Stimulated activated CD4-positive, alpha-beta T cell treated with anti-CD3 and anti-CD28 coated beads, TNF-alpha, amount 100 ng/mL, for 1 hour (primary cell): ENCODE measurements around the gene KDM2B.
"Not testable (repeated sequence)": the region's sequence is repeated elsewhere in the genome, so short reads cannot be mapped to it uniquely, and the experiment has no call there.

Experiments
- DNase-seq, 3 donors: peaks; one replicate each; pipeline ENCODE4 v3.0.0-alpha.2; 2020; ENCODE audit warnings: low read depth in 3 of 3, low spot score in 1 of 3

Gene KDM2B

DNA sequence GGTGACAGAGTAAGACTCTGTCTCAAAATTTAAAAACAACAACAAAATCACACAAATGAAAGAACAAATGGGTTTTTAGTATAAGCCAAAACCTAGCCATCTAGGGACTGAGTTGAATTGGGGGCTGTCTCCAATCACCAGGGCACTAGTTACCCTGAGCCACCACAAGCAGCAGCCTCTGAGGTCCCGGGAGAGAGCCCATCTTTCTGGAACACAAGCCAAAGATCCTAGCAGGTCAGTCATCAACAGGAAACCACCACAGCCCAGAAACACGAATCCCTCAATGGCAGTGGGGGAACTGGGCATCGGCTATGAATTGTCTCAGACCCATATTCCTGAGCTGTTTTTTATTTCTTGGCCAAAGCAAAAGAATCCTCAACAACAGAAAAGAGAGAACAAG is 75.3 kb downstream of the KDM2B start:
- DNase-seq: no peak

DNA sequence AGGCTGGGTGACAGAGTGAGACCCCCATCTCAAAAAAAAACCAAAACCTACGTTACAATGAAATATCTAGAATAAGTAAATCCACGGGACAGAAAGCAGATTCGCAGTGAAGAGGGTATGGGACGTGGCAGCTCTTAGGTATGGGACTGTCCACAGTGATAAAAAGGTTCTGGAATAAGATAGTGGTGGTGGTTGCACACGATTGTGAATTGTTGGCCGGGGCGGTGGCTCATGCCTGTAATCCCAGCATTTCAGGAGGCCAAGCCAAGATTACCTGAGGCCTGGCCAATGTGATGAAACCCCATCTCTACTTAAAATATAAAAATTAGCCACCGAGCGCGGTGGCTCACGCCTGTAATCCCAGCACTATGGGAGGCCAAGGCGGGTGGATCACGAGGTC is 76.3 kb downstream of the KDM2B start:
- DNase-seq: no peak

DNA sequence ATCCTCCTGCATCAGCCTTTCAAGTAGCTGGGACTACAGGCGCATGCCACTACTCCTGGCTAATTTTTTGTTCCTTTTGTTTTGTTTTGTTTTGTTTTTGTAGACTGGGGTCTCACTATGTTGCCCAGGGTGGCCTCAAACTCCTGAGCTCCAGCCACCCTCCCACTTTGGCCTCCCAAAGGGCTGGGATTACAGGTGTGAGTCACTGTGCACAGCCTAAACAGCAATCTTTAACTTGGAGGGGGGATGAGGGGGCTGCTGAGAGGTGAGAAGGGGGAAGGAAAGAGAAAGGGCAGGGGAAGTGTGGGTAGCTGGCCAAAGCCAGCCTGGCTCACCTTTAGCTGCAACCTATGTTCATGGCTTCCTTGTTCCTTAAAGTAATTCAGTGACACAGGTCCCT is 77.4 kb downstream of the KDM2B start:
- DNase-seq: no peak

DNA sequence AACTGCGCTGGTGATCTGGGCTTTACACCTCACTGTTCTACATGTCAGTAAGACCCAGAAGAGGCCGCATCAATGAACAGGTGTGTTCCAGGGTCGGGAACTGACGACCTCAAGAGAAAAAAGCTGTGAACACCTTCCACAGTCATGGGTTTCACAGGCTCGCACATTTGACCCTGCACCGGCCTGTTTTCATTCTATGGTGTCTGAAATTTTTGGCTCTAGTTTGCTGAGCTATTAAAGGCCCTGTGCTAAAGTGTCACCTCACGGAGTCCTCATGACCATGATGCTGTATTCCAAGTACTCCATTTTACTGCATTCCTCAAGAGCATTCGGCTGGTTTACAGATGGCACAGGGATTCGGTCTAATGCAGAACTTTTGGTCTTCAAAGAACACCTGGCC is 78.9 kb downstream of the KDM2B start:
- DNase-seq: no peak

DNA sequence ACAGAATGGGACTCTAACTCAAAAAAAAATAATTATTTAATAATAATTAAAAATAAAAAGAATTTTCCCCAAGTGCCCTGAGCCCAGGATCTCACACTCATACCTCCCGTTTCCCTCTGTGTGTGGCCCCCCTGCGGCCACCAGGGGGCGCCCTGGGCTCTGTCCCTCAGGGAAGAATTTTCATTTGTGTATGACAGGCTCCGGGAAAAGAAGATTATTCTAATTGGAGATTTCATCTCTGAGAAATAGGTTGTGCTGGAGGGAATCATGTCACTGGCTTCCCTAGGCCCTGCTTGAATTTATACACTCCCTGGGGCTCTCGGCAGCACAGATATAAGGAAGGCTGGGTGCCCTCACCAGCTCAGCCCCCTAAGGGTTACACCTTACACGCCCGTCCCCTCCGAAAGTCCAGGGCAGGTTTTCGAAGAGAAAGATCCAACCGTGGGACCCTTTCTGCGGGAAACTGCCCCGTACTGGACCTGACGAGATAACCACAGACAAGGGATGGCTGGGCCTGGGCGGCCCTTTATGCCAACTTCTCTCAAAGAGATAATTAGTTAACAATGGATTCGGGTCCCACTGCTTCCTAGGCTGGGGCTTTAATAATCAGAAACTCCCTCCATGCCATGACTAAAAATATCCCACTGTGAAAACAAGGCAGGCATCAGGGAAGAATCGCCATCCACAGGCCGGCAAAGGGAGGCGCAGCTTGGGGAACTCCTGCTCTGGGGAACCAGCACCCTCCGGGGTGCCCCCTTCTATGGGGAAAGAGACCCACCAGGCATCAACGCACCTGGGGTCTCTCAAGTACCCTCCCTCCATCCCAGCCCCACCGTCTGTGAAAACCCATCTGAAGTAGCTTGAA is 80.7 kb downstream of the KDM2B start:
- peak; percentile 45 to 70 (median 51) for DNase-seq

DNA sequence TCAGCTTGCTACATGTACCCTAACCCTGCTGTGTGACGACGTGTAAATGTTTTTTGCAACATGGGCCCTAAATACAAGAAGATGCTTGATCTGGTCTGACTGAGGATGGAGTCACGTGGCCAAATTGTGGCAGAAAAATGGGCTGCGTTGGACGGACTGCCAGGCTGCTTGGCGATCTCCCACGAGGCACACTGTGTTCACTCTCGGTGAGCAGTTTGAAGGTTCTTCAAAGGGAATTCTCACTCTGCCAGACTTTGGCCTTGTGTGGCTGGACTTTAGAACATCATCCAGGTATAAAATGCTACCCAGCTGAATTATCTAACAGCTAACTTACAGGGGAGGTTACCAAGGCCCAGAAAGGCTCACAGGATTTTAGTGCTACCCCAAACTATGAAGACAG is 85.1 kb downstream of the KDM2B start:
- no peak for DNase-seq

DNA sequence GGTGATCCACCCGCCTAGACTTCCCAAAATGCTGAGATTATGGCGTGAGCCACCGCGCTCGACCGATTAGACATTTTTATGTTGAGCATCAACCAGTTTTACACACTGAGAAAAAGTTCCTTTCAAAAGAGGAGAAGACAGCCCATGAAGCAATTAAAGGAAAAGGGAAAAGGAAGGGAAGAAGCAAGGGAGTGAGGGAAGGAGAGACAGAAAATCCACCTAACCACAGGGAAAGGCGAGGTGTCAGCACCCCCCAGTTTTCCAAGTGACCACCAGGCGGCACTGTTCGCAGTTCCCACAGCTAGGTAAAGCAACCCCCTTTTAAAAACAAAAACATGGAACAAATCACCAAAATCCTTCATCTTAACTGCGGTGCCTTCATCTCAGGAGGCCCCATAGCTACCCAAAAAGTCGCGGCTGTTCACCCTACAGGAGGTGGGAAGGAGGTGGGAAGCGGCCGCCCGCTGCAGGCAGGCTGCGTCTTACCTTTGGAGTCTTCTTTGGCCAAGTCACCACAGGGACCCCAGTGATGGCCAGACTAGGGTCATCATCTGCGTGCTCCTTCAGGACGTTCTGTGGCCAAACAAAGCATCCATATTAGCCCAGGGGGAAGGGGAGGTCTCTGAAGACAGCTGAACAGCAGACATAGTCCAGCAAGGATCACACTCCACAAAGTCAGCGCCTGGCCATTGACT is 86.6 kb downstream of the KDM2B start:
- DNase-seq: peak in 2 of 3 donors; percentile 15 to 59

DNA sequence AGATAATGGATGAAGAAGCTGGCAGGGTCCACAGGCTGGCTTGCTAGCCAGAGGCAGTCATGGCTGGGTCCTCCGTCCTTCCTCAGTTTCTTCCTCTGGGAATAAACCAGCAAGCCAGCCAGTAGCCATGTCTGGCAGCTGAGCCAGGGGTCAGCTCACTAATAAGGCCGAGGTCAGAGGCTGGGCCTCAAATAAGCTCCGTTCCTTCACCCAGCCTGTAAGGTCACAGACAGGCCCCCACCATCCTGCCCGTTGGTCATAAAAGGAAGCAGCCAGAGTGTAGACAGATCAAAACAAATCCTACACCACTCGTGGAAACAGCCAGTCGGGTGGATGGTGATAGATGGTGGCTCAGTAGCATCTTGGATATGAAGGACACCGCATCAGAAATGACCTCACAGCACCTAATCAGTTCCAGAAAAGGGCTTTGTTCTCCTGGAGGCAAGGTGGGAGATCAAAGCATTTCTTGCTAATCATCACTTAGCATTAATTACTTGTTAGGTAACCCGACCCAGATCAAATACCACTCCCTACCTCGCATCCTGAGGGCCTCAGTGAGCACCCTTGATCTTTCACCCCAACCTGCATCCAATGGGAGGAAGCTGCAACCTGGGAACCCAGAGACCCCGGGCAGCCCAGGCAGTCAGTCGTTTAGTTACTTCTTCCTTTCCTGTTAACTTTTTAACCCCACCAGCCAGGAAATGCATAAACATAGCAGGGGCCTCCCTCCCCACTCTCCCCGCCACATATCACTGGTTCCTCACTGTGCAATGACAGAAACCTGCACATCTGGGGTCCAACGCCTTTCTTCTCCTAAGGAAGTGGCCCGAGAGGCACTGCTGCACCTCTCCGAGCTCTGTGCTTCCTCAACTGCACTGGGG is 90.2 kb downstream of the KDM2B start:
- no peak for DNase-seq

DNA sequence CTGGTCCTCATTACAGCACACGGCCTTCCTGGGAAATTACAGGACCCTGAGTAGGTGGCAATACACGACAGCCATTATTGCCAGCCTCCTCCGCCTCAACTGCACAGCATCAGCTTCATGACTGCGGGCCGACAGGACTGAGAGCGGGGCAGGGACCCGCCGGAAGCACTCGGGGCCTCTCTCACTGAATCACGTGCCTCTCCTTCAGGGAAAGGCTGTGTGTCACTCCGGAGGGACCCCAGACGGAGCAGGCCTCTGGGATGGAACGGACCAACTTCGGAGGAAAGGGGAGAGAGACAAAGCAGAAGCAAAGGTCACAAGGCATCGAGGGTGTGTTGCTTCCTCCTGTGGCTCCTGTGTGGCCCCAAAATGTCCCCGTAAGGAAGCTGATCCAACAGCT is 90.9 kb downstream of the KDM2B start:
- no peak for DNase-seq

DNA sequence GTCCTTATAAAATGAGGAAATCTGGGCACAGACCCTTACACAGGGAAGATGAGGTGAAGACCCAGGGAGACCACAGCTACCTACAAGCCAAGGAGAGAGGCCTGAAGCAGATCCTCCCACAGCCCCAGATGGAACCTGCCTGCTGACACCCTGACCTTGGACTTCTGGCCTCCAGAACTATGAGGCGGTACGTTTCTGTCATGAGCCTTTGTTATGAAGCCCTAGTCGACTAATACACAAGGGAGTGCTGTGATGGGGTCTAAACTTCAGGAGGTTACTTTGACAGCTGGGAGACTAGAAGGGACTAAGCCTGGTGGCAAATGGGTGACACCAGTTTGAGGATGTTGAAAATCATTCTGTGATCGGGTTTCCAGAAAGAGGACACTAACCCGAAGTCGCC is 95.9 kb downstream of the KDM2B start:
- no peak for DNase-seq

DNA sequence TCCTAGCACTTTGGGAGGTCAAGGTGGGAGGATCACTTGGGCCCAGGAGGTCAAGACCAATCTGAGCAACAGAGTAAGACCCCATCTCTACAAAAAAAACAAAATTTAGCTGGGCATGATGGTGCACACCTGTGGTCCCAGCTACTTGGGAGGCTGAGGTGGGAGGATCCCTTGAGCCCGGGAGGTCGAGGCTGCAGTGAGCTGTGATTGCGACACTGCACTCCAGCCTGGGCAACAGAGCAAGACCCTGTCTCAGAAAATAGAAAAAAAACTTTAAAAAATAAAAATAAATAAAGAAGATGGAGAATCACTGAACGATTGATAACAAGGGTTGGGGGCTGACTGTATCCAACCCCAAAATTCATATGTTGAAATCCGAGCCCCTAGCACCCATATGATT is 96.3 kb downstream of the KDM2B start:
- not testable (repeated sequence) for DNase-seq

DNA sequence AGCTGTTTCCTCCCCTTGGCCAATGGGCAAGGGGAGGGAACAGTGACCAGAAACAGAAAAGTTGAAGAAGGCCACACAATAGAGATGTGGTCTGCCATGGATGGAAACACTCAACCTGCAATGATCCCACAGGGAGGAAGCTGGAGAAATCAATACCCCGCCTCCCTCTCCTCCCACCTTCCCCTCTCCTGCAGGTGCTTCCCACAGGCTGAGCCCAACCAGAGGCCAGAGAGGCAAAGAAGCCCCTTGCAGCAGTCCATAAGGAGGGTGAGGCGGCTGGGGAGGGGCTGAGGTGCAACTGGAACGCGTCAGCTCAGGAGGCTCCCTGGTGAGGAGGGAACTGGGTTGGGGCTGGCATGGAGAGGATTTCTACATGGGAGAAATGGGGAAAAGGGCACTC is 96.9 kb downstream of the KDM2B start:
- DNase-seq: no peak

DNA sequence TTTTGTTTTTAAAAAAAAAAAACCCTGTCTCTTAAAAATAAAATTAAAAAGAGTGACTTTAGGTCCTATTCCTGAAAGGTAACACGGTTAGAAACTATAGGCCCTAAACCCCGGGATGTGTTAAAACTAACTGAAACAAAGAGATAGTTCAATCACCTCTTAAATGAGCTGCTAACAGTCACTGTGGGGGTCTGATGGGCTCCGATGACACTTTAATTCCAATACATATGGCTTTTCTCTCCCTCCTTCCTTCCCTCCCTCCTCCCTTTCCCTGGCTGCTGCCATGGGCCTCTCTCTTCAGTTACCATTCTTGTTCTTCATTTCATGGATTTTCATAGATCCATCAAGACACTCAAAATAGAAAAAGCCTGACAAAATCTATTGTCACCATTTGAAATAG is 104.3 kb downstream of the KDM2B start:
- DNase-seq: no peak

DNA sequence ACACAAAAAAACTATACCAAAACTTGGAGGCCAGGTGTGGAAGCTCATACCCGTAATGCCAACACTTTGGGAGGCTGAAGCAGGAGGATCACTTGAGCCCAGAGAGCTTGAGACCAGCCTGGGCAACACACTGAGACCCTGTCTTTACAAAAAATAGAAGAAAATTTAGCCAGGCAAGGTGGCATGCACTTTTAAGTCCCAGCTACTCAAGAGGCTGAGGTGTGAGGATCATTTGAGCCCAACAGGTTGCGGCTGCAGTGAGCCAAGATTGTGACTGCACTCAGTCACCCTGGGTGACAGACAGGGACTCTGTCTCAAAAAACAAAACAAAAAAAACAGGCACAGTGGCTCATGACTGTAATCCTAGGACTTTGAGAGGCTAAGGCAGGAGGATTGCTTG is 105.5 kb downstream of the KDM2B start:
- no peak for DNase-seq

DNA sequence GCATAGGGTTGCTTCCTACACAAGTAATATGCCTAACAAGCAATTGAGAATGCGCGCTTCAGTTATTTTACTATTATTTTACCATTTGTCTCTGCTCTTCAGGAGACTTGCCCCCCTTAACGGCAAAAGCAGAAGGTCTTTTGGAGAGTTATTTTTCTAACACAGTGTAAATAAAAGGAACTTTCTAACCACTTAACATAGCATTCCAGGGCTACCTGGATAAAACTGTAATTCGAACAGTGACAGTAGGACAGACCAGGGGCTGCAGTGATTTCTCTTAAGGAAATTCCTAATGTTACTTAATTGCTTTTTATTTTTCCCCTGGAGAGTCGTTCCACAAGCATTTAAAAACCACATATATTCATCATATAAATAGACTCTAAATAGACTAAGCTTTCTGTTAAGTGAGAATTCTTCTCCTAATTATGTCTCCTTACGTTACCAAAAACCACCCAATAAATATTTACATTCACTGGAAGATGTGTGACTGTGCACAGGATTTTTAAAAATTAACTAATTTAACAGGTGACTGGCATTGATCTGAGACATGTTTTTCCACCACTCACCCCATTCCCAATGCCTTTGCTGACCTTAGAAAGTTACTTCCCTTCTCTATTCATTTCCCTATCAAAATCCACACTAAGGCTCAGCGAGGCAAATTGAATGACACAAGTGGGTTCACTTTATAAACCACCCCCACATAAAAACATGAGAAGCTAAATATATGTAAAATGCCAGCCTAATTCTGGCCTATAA is 108.5 kb downstream of the KDM2B start:
- no peak for DNase-seq

DNA sequence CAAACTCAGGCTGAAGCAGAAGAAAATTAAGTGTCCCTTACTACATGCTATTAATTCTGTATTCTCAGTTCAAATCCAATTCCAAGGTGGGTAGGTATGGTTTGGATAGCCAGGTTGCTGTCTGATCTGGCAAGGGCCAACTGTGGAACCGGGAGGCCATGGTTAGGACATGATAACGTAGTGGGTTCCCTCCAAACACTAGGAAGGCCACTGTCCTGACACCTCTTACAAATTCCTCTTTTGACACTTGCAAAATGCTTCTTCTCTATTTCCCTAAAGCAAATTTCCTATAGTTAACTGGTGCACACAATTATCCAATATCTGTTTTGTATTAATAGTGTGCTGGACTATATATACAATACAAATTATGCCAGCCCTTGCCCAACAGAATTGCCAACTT is 110.1 kb downstream of the KDM2B start:
- DNase-seq: no peak

DNA sequence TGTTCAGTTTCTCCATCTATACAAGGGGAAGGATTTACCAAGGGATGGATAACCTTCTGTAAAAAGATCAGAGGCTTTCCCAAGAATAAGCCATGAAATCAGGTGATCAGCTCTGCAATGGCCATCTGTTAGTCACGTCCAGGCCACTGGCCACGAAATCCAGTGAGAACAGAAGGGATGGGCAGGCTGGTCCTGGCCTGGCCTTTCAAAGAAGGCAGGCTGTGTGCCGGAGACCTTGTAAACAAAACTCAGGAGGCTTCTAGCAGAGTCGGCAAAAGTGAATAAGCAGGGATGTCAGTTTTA is 112.4 kb downstream of the KDM2B start:
- no peak for DNase-seq

DNA sequence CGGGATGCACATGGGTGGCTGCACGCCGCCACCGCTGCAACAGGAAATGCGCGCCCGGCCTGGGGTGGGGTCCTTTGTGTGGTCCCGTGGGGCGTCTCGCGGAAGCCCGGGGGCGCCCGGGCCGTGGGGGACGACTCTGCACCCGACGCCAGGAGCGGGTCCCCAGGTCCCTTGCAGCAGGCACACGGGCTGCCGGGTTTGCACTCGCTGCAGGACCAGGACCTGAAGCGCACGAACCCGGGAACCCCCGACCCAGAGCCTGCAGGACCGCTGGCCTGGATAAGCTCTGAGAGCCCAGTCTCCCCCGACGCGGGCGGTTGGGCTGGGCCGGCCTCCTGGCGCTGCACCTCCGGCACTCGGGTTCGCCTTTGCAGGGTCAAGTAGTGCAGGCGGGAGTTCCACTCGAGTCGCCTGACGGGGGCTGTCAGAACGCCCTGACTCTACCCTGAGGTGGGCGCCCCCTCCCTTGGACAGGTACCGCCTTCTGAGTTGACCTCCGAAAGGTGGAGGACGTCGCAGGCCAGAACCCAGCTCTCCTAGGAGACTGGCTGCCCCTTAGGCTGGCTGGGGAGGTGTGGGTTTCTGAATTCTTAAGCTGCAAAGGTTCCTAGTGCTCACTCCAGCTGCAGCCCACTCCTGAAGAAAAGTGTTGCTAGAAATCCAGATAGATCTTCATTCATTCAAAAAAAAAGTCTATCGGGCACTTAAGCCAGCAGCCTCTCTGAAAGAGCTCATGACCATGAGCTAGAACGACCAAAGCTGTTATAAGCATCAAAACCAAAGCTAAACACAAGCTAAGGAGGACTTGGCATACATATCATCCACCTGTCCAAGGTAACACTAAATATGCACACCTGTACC is 113.0 kb downstream of the KDM2B start:
- no peak for DNase-seq

DNA sequence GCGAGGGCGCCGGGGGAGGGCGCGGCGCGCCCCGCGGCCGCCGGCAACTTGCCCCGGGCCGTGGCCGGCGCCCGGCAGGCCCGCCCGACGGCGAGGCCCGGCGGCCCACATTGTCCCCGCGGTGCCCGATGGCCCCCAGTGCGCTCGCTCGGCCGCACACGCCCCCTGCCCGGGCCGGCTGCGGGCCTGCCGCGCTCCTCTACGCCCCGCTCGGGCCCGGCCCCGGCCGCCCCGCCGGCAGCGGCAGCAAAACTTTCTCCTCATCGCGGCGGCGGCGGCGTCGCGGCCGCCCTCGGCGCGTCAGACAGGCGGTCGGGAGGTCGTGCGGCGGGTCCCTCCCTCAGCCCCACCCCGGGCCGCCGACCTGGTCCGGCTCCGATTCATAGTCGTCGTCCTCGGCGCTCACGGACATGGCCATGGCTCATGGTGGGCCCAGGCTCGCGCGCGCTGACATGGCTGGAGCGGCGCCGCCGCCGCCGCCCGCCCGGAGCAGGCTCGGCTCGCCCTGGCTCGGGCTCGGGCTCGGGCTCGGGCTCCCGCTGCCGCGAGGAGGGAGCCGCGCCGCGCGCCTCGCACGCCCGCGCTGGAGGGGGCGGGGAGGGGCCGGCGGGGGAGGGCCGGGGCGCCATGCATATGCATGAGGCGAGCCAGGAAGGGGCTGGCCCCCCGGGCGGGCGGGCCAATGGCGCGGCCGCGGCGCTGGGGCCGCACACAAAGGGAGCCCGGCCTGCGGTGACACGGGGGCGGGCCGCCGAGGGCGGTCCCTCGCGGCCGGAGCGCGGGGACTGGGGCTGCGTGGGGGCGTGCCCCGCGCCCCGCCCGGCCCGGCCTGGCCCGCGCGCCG is 113.8 kb downstream of the KDM2B start:
- DNase-seq: peak; percentile 46 to 79 (median 78)
